Lower leg skin (tissue), 4 donors: ENCODE data around the gene THBS4. TPM values are rescaled to one million over a fixed set of nuclear protein-coding genes. Genes with fewer than 3 reads are reported as not detected.

Experiments
- DNase-seq, 2 donors: peaks; one replicate each; pipeline ENCODE4 v3.0.0-alpha.2; 2019; ENCODE audit warnings: low spot score in 2 of 2
- H3K4me3 ChIP-seq: fragments of 200-600 bp; sonication (generic); 2 replicates; pipeline ENCODE4 v1.5.1; 2017; ENCODE audit warnings: mild to moderate bottlenecking, low read depth; ENCODE audit not compliant: poor library complexity, severe bottlenecking
- POLR2A ChIP-seq, 2 donors: fragments of 450-650 bp; IDR thresholded peaks; one replicate each; pipeline ENCODE4 v1.6.1; 2016 to 2017; ENCODE audit warnings: antibody characterized with exemption in 2 of 2, mild to moderate bottlenecking in 1 of 2, moderate library complexity in 1 of 2
- WGBS, 2 donors: methylation state at CpG; one replicate each; pipeline ENCODE4 v1.1.5; 2018; 5-methylcytosine and 5-hydroxymethylcytosine counted together
- intact Hi-C: fragments of 100-400 bp; cut with DNase I; formaldehyde crosslinking; loops from one replicate; pipeline ENCODE4 v1.15.0; 2023; ENCODE audit warnings: low total_unique reads
- total RNA-seq, 4 donors: library from RNA; depleted of rRNA; stranded (reverse); fragments of >200 nt; gene quantifications; one replicate each; pipeline ENCODE4 v1.1.0, GENCODE V29; 2016
- TF ChIP-seq, protein P1 (sequence below), 3 donors: fragments of 450-650 bp; IDR thresholded peaks; one replicate each; pipeline ENCODE4 v1.5.1; 2016; ENCODE audit warnings: antibody characterized with exemption in 3 of 3, mild to moderate bottlenecking in 3 of 3, moderate library complexity in 2 of 3

The THBS4 gene
- total RNA-seq, 4 donors from 2014 or later = 0.08 to 2.0 (median 0.51) TPM

DNA sequence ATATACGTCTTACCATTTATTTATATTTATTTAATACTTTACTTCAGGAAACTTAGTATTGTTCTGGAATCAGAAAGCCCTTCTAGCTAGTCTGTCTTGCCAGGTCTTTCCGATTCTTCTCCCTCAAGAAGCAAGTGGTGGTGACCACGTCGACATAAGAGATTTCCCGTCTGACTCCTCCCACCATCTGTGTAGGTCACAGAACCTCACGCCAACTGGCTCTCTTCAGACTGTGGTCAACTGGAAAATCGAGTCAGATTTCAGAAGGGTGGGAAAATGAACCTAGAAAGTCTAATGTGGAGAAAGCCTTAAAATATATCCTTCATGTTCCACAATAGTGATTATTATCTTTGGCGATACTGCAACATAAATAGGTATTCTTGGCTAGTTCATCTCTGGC, 17.3 kb downstream of the THBS4 start:
- TF ChIP-seq, protein P1, sequence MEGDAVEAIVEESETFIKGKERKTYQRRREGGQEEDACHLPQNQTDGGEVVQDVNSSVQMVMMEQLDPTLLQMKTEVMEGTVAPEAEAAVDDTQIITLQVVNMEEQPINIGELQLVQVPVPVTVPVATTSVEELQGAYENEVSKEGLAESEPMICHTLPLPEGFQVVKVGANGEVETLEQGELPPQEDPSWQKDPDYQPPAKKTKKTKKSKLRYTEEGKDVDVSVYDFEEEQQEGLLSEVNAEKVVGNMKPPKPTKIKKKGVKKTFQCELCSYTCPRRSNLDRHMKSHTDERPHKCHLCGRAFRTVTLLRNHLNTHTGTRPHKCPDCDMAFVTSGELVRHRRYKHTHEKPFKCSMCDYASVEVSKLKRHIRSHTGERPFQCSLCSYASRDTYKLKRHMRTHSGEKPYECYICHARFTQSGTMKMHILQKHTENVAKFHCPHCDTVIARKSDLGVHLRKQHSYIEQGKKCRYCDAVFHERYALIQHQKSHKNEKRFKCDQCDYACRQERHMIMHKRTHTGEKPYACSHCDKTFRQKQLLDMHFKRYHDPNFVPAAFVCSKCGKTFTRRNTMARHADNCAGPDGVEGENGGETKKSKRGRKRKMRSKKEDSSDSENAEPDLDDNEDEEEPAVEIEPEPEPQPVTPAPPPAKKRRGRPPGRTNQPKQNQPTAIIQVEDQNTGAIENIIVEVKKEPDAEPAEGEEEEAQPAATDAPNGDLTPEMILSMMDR (IDR thresholded peaks at IDR 0.05) = no peak
- TF ChIP-seq POLR2A (IDR thresholded peaks at IDR 0.05) = no peak
- H3K4me3 ChIP-seq = no peak overlapping the region
- intact Hi-C loops = no loop called here
- 78 to 80% methylated on average over 8 of the region's 8 CpGs for WGBS, 2 donors
- DNase-seq = no peak

DNA sequence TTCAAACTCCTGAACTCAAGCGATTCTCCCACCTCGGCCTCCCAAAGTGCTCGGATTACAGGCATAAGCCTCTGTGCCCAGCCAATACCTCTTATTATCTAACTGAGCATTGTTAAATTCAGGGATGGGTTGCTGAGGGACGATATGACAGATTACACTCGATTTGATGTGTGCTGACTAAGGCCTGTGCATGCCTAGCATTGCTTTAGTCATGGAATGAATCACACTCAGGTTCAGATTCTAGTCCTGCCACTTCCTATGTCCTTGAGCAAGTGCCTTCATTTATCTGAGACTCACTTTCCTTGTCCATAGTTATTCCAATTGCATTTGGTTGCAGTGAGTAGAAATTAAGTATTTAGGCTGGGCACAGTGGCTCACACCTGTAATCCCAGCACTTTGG, 19.5 kb downstream of the THBS4 start:
- no peak for TF ChIP-seq POLR2A (IDR thresholded peaks at IDR 0.05)
- TF ChIP-seq, protein P1 (IDR thresholded peaks at IDR 0.05) = no peak
- H3K4me3 ChIP-seq = no peak overlapping the region
- intact Hi-C loops = no loop called here
- WGBS, 2 donors = 76 to 88% methylated on average over 5 of the region's 5 CpGs
- DNase-seq = no peak

DNA sequence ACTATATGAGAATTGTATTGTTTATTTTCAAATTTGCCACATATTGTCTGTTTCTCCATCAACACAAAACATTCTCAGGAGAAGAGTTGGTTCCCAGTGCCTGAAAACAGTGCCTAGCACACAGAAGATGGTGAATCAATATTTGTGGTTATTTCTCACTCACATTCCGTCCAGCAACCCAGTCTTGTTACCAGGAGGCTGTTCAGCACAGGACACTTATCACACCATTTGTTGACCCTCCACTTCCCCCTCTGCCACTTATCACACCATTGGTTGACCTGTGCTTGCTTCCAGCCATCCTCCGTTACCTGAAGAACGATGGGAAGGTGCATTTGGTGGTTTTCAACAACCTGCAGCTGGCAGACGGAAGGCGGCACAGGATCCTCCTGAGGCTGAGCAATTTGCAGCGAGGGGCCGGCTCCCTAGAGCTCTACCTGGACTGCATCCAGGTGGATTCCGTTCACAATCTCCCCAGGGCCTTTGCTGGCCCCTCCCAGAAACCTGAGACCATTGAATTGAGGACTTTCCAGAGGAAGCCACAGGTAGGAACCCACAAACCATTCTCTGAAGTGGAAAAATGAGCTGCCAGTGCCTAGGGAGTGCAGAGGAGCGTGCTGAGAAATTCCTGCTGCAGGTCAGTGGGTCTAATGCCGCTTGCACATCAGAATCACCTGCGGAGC, 20.5 kb downstream of the THBS4 start:
- WGBS, 2 donors = 47 to 61% methylated on average over 11 of the region's 11 CpGs
- H3K4me3 ChIP-seq = no peak overlapping the region
- intact Hi-C loops = no loop called here
- no peak for DNase-seq
- TF ChIP-seq, protein P1 (IDR thresholded peaks at IDR 0.05) = no peak
- no peak for TF ChIP-seq POLR2A (IDR thresholded peaks at IDR 0.05)

DNA sequence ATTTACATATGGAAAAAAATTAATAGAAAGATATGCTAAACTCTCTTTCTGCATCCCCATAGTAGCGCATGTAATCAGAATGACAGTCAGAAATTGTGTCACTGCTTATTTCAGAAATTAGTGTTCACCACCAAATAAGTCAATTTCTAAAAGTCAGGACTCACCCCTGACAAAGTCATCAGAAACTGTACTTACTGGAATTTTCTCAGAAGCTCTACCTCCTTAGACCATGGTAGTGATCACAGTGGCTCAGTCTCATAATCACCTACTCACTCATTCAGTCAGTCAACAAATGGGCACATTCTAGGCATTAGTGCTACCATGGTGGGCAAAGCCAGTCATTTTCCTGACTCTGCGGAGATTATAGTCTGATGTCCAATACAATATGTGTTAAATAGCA, 22.0 kb downstream of the THBS4 start:
- intact Hi-C loops = no loop called here
- TF ChIP-seq POLR2A (IDR thresholded peaks at IDR 0.05) = no peak
- 98 to 99% methylated on average over 2 of the region's 2 CpGs for WGBS, 2 donors

DNA sequence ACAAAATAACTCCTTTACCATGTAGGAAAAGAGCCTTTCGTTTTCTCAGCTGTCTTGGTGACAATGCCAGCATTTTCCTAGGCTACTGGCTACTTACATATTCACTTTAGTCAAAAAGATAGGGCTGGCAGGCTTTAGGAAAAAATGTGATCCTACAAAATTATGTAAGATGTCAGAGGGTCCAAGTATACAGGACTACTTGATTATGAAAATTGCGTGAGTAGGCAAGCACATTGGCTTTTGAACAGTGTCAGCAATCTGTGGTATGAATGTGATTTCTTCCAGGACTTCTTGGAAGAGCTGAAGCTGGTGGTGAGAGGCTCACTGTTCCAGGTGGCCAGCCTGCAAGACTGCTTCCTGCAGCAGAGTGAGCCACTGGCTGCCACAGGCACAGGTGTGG, 22.8 kb downstream of the THBS4 start:
- TF ChIP-seq, protein P1 (IDR thresholded peaks at IDR 0.05) = no peak
- TF ChIP-seq POLR2A (IDR thresholded peaks at IDR 0.05) = no peak
- no peak for DNase-seq
- WGBS, 2 donors = 57 to 62% methylated on average over 2 of the region's 2 CpGs
- intact Hi-C loops = no loop called here
- H3K4me3 ChIP-seq = no peak overlapping the region

More for the DNA sequence above, 22.0 kb downstream of the THBS4 start:
- DNase-seq = no peak
- H3K4me3 ChIP-seq = no peak overlapping the region

DNA sequence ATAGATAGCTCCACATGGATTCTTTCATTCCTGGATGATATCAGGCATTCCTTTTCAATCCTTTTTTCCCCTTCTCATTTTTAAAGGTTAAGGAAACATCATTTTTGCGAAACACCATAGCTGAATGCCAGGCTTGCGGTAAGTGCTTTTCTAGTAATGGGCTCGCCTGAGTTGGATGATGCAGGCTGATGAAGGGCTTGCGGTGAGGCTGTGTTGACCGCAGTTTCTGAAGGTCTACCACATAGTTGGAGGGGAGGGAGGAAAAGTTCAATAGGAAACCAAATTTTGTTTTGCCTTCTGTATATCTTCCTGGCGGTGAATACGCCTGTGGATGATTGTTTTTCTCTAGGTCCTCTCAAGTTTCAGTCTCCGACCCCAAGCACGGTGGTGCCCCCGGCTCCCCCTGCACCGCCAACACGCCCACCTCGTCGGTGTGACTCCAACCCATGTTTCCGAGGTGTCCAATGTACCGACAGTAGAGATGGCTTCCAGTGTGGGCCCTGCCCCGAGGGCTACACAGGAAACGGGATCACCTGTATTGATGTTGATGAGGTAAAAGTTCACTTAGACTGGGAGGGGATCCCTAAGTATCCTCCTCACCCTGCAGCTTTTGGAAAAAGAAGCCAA, 24.3 kb downstream of the THBS4 start:
- DNase-seq = no peak
- H3K4me3 ChIP-seq = no peak overlapping the region
- WGBS, 2 donors = 94 to 96% methylated on average over 18 of the region's 18 CpGs
- TF ChIP-seq, protein P1 (IDR thresholded peaks at IDR 0.05) = no peak
- no peak for TF ChIP-seq POLR2A (IDR thresholded peaks at IDR 0.05)
- intact Hi-C loops = no loop called here
